A673 (cell line): ENCODE results near the gene ADGRA1. TPM values are rescaled to one million over a fixed set of nuclear protein-coding genes. Genes with fewer than 3 reads are reported as not detected.

ENCODE experiments used
- BruUV-seq: library from RNA; stranded (reverse); fragments of 400-500 nt; replicated peaks from 2 replicates; lab custom pipeline; 2021; lab: Mats Ljungman, UMichigan
- CTCF ChIA-PET: fragments of 300-600 bp; sonication (Branson Sonifier 250); formaldehyde crosslinking; loops from one replicate; lab custom pipeline; 2022; ENCODE audit warnings: antibody characterized with exemption; lab: Charles Lee
- POLR2A ChIA-PET: fragments of 300-600 bp; sonication (Branson Sonifier 250); formaldehyde crosslinking; loops from one replicate; lab custom pipeline; 2022; ENCODE audit warnings: antibody characterized with exemption; ENCODE audit not compliant: low non-redundant PET; lab: Charles Lee
- DNase-seq: peaks from one replicate; pipeline ENCODE4 v3.0.0-alpha.2; 2015; ENCODE audit warnings: low spot score
- H3K27ac ChIP-seq: fragments of 200-600 bp; sonication (generic); 2 replicates; pipeline ENCODE4 v1.5.1; 2016; ENCODE audit warnings: mixed run types, low read depth, mild to moderate bottlenecking, mixed read lengths, antibody characterized with exemption, low read length; ENCODE audit not compliant: poor library complexity, severe bottlenecking
- H3K27me3 ChIP-seq: fragments of 200-600 bp; sonication (generic); replicated peaks from 2 replicates; pipeline ENCODE4 v1.6.1; 2017; ENCODE audit warnings: mixed run types, low read depth, mild to moderate bottlenecking, mixed read lengths, antibody characterized with exemption, low read length; ENCODE audit not compliant: insufficient read depth, poor library complexity
- H3K36me3 ChIP-seq: fragments of 200-600 bp; sonication (generic); 2 replicates; pipeline ENCODE4 v1.6.1; 2016; ENCODE audit warnings: mixed run types, mild to moderate bottlenecking, mixed read lengths, antibody characterized with exemption, low read length; ENCODE audit not compliant: insufficient read depth, poor library complexity, severe bottlenecking
- H3K4me1 ChIP-seq: fragments of 200-600 bp; sonication (generic); 2 replicates; pipeline ENCODE4 v1.6.1; 2017; ENCODE audit warnings: mixed run types, mild to moderate bottlenecking, mixed read lengths, antibody characterized with exemption, low read length; ENCODE audit not compliant: insufficient read depth, poor library complexity, severe bottlenecking
- H3K4me3 ChIP-seq: fragments of 200-600 bp; sonication (generic); 2 replicates; pipeline ENCODE4 v1.5.1; 2016; ENCODE audit warnings: low read depth, mixed run types, mild to moderate bottlenecking, mixed read lengths, low read length; ENCODE audit not compliant: poor library complexity, severe bottlenecking
- H3K9me3 ChIP-seq: fragments of 200-600 bp; sonication (generic); 2 replicates; pipeline ENCODE4 v1.6.1; 2016; ENCODE audit warnings: mixed run types, low read depth, mild to moderate bottlenecking, mixed read lengths, antibody characterized with exemption, low read length; ENCODE audit not compliant: poor library complexity, severe bottlenecking
- EZH2 ChIP-seq: fragments of 200-600 bp; sonication (generic); IDR thresholded peaks from 2 replicates; pipeline ENCODE4 v1.6.1; 2017; ENCODE audit warnings: borderline replicate concordance, low read depth, mild to moderate bottlenecking, mixed read lengths, antibody characterized with exemption, low read length; ENCODE audit not compliant: poor library complexity, severe bottlenecking
- intact Hi-C: fragments of 100-400 bp; cut with micrococcal nuclease; formaldehyde crosslinking; loops from one replicate; pipeline ENCODE4 v1.10.0; 2022; ENCODE audit not compliant: unreplicated experiment
- total RNA-seq: library from RNA; stranded (reverse); gene quantifications from 2 replicates; pipeline ENCODE4 v1.2.3, GENCODE V29; 2021
- TF ChIP-seq, protein P1 (sequence below): fragments of 300-800, 200-600 bp; sonication (generic); conservative IDR thresholded peaks from 2 replicates; pipeline ENCODE4 v1.5.1; 2017; ENCODE audit warnings: low read depth, mild to moderate bottlenecking, antibody characterized with exemption, low read length, moderate library complexity, mixed read lengths

The ADGRA1 gene
- total RNA-seq, 1 experiment from 2014 or later: 0.82 TPM

DNA sequence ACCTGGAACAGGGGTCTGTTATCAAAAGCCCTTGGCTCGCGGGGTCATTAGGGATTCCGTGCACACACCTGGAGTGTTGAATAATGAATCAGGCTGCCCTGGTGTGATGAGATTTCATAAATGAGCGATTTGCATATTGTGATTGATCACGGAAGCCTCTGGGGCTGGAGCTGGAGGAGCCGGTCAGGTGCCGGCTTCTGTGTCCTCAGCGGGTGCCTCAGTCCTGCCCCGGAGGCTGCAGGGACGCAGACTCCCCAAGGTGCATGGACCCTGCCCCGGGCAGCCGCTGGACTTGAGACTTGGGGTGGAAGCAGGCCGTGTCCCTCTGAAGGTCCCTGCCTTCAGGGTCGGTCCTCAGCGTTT is 47.9 kb upstream of the ADGRA1 start:
- TF ChIP-seq, protein P1, sequence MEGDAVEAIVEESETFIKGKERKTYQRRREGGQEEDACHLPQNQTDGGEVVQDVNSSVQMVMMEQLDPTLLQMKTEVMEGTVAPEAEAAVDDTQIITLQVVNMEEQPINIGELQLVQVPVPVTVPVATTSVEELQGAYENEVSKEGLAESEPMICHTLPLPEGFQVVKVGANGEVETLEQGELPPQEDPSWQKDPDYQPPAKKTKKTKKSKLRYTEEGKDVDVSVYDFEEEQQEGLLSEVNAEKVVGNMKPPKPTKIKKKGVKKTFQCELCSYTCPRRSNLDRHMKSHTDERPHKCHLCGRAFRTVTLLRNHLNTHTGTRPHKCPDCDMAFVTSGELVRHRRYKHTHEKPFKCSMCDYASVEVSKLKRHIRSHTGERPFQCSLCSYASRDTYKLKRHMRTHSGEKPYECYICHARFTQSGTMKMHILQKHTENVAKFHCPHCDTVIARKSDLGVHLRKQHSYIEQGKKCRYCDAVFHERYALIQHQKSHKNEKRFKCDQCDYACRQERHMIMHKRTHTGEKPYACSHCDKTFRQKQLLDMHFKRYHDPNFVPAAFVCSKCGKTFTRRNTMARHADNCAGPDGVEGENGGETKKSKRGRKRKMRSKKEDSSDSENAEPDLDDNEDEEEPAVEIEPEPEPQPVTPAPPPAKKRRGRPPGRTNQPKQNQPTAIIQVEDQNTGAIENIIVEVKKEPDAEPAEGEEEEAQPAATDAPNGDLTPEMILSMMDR: no peak
- TF ChIP-seq EZH2: no peak
- no TSS peak for BruUV-seq
- Histone ChIP-seq H3K4me1 (no peaks in the 10 kb centered on the region), H3K9me3 (no peaks in the 10 kb centered on the region), H3K36me3 (no peaks in the 10 kb centered on the region), H3K4me3 (no peak overlapping the region), H3K27me3 (peaks cover 84% of the 10 kb centered on the region), H3K27ac (no peak overlapping the region)
- intact Hi-C loops: no loop called here
- CTCF ChIA-PET: no interaction called here
- no peak for DNase-seq
- POLR2A ChIA-PET: no interaction called here

DNA sequence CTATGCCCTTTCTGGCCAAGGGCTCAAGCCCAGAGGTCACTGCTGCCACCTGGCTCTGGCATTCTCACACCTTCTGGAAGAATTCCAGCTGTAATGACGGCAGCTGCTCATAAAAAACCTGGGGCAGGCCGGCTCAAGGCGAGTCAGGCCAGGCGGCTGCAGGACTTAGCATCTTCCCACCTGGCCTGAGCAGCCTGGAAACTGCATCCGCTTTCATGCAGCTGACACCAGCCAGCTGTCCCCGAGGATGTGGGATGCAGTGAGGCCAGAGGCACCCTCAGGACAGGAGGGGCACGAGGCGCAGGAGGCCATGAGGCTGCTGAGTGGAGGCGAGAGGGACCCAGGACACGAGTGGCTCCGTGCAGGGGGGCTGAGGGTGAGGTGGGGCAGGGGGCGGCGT is 47.5 kb upstream of the ADGRA1 start:
- Histone ChIP-seq H3K4me3 (no peak overlapping the region), H3K27me3 (peaks cover 84% of the 10 kb centered on the region), H3K36me3 (no peaks in the 10 kb centered on the region), H3K27ac (no peak overlapping the region), H3K4me1 (no peaks in the 10 kb centered on the region), H3K9me3 (no peaks in the 10 kb centered on the region)
- CTCF ChIA-PET: no interaction called here
- no peak for TF ChIP-seq EZH2
- TF ChIP-seq, protein P1: no peak
- intact Hi-C loops: no loop called here
- DNase-seq: no peak
- BruUV-seq: no TSS peak
- POLR2A ChIA-PET: no interaction called here

DNA sequence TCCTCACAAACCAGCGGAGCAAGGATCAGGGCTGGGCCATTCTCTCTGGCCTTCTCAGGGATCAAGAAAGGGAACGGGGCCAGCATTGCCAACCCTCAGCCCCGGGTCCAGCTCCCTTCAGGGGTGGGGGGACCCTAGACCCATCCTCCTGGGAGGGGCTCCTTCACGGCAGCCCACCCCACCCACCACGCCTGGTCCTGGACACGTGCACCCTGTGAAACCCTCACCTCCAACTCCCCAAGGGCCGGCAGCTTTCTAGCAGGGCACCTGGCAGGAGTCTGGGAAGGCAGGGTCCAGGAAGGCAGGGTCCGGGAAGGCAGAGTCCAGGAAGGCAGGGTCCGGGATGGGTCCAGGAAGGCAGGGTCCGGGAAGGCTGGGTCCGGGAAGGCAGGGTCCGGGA is 46.6 kb upstream of the ADGRA1 start:
- Histone ChIP-seq H3K4me3 (no peak overlapping the region), H3K4me1 (no peaks in the 10 kb centered on the region), H3K36me3 (no peaks in the 10 kb centered on the region), H3K9me3 (no peaks in the 10 kb centered on the region), H3K27ac (no peak overlapping the region), H3K27me3 (peaks cover 84% of the 10 kb centered on the region)
- TF ChIP-seq, protein P1: no peak
- TF ChIP-seq EZH2: no peak
- intact Hi-C loops: no loop called here
- POLR2A ChIA-PET: no interaction called here
- CTCF ChIA-PET: no interaction called here
- DNase-seq: no peak
- no TSS peak for BruUV-seq
